Smooth muscle cell of the pulmonary artery (primary cell): ENCODE measurements around the gene SESN2. TPM values are rescaled to one million over a fixed set of nuclear protein-coding genes. Genes with fewer than 3 reads are reported as not detected.

Source experiments
- total RNA-seq: library from RNA; depleted of rRNA; stranded (reverse); fragments of >200 nt; gene quantifications from 2 replicates; pipeline ENCODE4 v1.2.3, GENCODE V29; 2014

The SESN2 gene
- 15.8 and 32.8 TPM in 2 replicates for total RNA-seq

GRCh38 chr1:28259252-28259933 is at the start of gene SESN2:
TSS of gene SESN2 (plus strand) at chr1:28259518. CDS start at chr1:28259848, 330 bp downstream.

GRCh38 chr1:28232558-28233263 is 26.6 kb upstream of the SESN2 start, which contains the start of gene DNAJC8:
TSS of gene DNAJC8 (minus strand) at chr1:28233029. CDS start at chr1:28232998, 31 bp downstream.

GRCh38 chr1:28235755-28236655 is 23.3 kb upstream of the SESN2 start, which contains the start of gene ATP5IF1:
TSS of gene ATP5IF1 (plus strand) at chr1:28236124. CDS start at chr1:28236184, 60 bp downstream.

Other genes starting within 250 kb of the SESN2 start
- 15.7 and 16.1 TPM in 2 replicates for gene EYA3, start 170.9 kb upstream of the SESN2 start, total RNA-seq
- gene PTAFR, start 82.8 kb upstream of the SESN2 start, total RNA-seq, result 0.03 and 0.07 TPM in 2 replicates
- gene DNAJC8, start 26.5 kb upstream of the SESN2 start, total RNA-seq, result 32.5 and 37.9 TPM in 2 replicates
- gene ATP5IF1, start 23.4 kb upstream of the SESN2 start, total RNA-seq, result 78.8 and 81.8 TPM in 2 replicates
- 21.5 and 29.3 TPM in 2 replicates for gene MED18, start 69.5 kb downstream of the SESN2 start, total RNA-seq
- gene PHACTR4, start 110.2 kb downstream of the SESN2 start, total RNA-seq, result 7.3 and 10.0 TPM in 2 replicates
- 45.9 and 47.2 TPM in 2 replicates for gene RCC1, start 246.5 kb downstream of the SESN2 start, total RNA-seq